Fibroblast of lung (primary cell): ENCODE results near the gene CLDN3. TPM values are rescaled to one million over a fixed set of nuclear protein-coding genes. Genes with fewer than 3 reads are reported as not detected.

ENCODE experiments used
- DNase-seq, 2 donors: peaks; one replicate each; pipeline versions ENCODE4 v3.0.0 to v3.0.0-alpha.2; 2010; ENCODE audit warnings: low read depth in 2 of 2
- H2AFZ ChIP-seq: 2 replicates; pipeline ENCODE4 v1.5.1; 2012; ENCODE audit warnings: low read length, control low read depth, inconsistent platforms
- H3K27ac ChIP-seq: 2 replicates; pipeline ENCODE4 v1.5.1; 2011; ENCODE audit warnings: low read length, control low read depth; ENCODE audit not compliant: insufficient read depth
- H3K27me3 ChIP-seq: 2 replicates; pipeline ENCODE4 v1.5.1; 2011; ENCODE audit warnings: mild to moderate bottlenecking, low read length; ENCODE audit not compliant: control insufficient read depth, insufficient read depth
- H3K36me3 ChIP-seq: 2 replicates; pipeline ENCODE4 v1.5.1; 2011; ENCODE audit warnings: low read length; ENCODE audit not compliant: control insufficient read depth, insufficient read depth
- H3K4me1 ChIP-seq: 2 replicates; pipeline ENCODE4 v1.5.1; 2011; ENCODE audit warnings: low read length; ENCODE audit not compliant: control insufficient read depth, insufficient read depth; ENCODE audit errors: extremely low read depth
- H3K4me2 ChIP-seq: 2 replicates; pipeline ENCODE4 v1.5.1; 2011; ENCODE audit warnings: low read length, control low read depth; ENCODE audit not compliant: insufficient read depth; ENCODE audit errors: extremely low read depth
- H3K4me3 ChIP-seq, 4 experiments: fragments of 200-600 bp in 1 of 4; sonication (generic) in 1 of 4; replicated peaks in 1 of 4; 2 replicates each; pipeline ENCODE4 v1.5.1; 2011 to 2016; ENCODE audit warnings: low read length in 4 of 4, low read depth in 3 of 4, mild to moderate bottlenecking in 3 of 4, control low read depth in 2 of 4, inconsistent platforms in 1 of 4, mixed read lengths in 1 of 4; ENCODE audit not compliant: insufficient read depth in 1 of 4; ENCODE audit errors: control extremely low read depth in 1 of 4
- H3K79me2 ChIP-seq: 2 replicates; pipeline ENCODE4 v1.5.1; 2012; ENCODE audit warnings: mild to moderate bottlenecking, low read length, inconsistent platforms; ENCODE audit not compliant: control insufficient read depth, insufficient read depth
- H3K9ac ChIP-seq: 2 replicates; pipeline ENCODE4 v1.5.1; 2011; ENCODE audit warnings: mild to moderate bottlenecking, low read length, control low read depth; ENCODE audit not compliant: insufficient read depth
- H3K9me3 ChIP-seq: 2 replicates; pipeline ENCODE4 v1.5.1; 2012; ENCODE audit warnings: low read depth, low read length; ENCODE audit not compliant: control insufficient read depth, insufficient read depth
- H4K20me1 ChIP-seq: 2 replicates; pipeline ENCODE4 v1.5.1; 2011; ENCODE audit warnings: low read length; ENCODE audit not compliant: control insufficient read depth, insufficient read depth; ENCODE audit errors: extremely low read depth
- CTCF ChIP-seq, 2 donors: IDR thresholded peaks in 1 of 2; conservative IDR thresholded peaks in 1 of 2; 1 replicate in 1 of 2; 2 replicates in 1 of 2; pipeline ENCODE4 v1.5.1; 2011 to 2012; ENCODE audit warnings: low read length in 2 of 2, control low read depth in 1 of 2, inconsistent platforms in 1 of 2, low read depth in 1 of 2, mild to moderate bottlenecking in 1 of 2
- EZH2 ChIP-seq: IDR thresholded peaks from 2 replicates; pipeline ENCODE4 v1.5.1; 2012; ENCODE audit warnings: low read length, control low read depth, mild to moderate bottlenecking; ENCODE audit errors: missing control alignments
- polyA plus RNA-seq, 2 donors: library from polyadenylated mRNA; depleted of rRNA in 1 of 2; stranded (reverse) in 1 of 2; unstranded in 1 of 2; fragments of >200 nt; gene quantifications; 2 replicates each; pipeline ENCODE4 v1.2.1, GENCODE V29; 2011 to 2012; ENCODE audit warnings: missing spikeins in 1 of 2
- total RNA-seq: library from RNA; depleted of rRNA; stranded (reverse); fragments of >200 nt; gene quantifications from 2 replicates; pipeline ENCODE4 v1.2.1, GENCODE V29; 2014

CLDN3 gene
- total and polyA plus RNA-seq, 2 donors (not counting 1 experiment from before 2014, with no cell fraction given) = not detected

- peaks cover 19% of the 10 kb centered on the region for H3K27me3 ChIP-seq
- no peaks in the 10 kb centered on the region for H4K20me1 ChIP-seq
- H3K79me2 ChIP-seq = no peaks in the 10 kb centered on the region
- TF ChIP-seq CTCF (conservative IDR thresholded peaks at IDR 0.05 in 1 of 2, IDR thresholded peaks at IDR 0.05 in 1 of 2; ENCODE audit: low read depth in 1 of 2, low read length in 2 of 2) (no peak), EZH2 (no peak)
- H3K9me3 ChIP-seq = no peaks in the 10 kb centered on the region
- no peak overlapping the region for H3K4me3 ChIP-seq
- no peak overlapping the region for H3K4me2 ChIP-seq
- H3K9ac ChIP-seq = no peak overlapping the region
- no peaks in the 10 kb centered on the region for H3K36me3 ChIP-seq
- H2AFZ ChIP-seq = no peak overlapping the region
- DNase-seq = no peak
- H3K4me1 ChIP-seq = no peaks in the 10 kb centered on the region
- no peak overlapping the region for H3K27ac ChIP-seq
Observed at GRCh38 chr7:73770860-73771670, 995 bp upstream of the CLDN3 start.

GRCh38 chr7:73769481-73770001 lies 529 bp downstream of the CLDN3 start:
- DNase-seq = no peak
- Histone ChIP-seq H3K9me3 (no peaks in the 10 kb centered on the region), H4K20me1 (no peaks in the 10 kb centered on the region), H3K4me2 (no peak overlapping the region), H3K79me2 (no peaks in the 10 kb centered on the region), H3K4me3 (no peak overlapping the region), H3K9ac (no peak overlapping the region), H3K27me3 (peaks cover 19% of the 10 kb centered on the region), H2AFZ (no peak overlapping the region), H3K4me1 (no peaks in the 10 kb centered on the region), H3K36me3 (no peaks in the 10 kb centered on the region), H3K27ac (no peak overlapping the region)
- TF ChIP-seq EZH2 (peak; percentile 91), CTCF (conservative IDR thresholded peaks at IDR 0.05 in 1 of 2, IDR thresholded peaks at IDR 0.05 in 1 of 2; ENCODE audit: low read depth in 1 of 2, low read length in 2 of 2) (no peak)

GRCh38 chr7:73768641-73769480 lies 1.2 kb downstream of the CLDN3 start:
- Histone ChIP-seq H3K9me3 (no peaks in the 10 kb centered on the region), H3K79me2 (no peaks in the 10 kb centered on the region), H3K4me2 (no peak overlapping the region), H2AFZ (no peak overlapping the region), H3K27me3 (peaks cover 19% of the 10 kb centered on the region), H3K36me3 (no peaks in the 10 kb centered on the region), H3K4me3 (no peak overlapping the region), H3K27ac (no peak overlapping the region), H4K20me1 (no peaks in the 10 kb centered on the region), H3K4me1 (no peaks in the 10 kb centered on the region), H3K9ac (no peak overlapping the region)
- TF ChIP-seq EZH2 (no peak), CTCF (conservative IDR thresholded peaks at IDR 0.05 in 1 of 2, IDR thresholded peaks at IDR 0.05 in 1 of 2; ENCODE audit: low read depth in 1 of 2, low read length in 2 of 2) (no peak)
- DNase-seq = no peak
